ENCODE measurements around the gene CAP1. TPM values are rescaled to one million over a fixed set of nuclear protein-coding genes. Genes with fewer than 3 reads are reported as not detected.

CAP1 gene
- total and polyA plus RNA-seq, 12 donors, result 25.2 to 157 (median 55.8) TPM

DNA sequence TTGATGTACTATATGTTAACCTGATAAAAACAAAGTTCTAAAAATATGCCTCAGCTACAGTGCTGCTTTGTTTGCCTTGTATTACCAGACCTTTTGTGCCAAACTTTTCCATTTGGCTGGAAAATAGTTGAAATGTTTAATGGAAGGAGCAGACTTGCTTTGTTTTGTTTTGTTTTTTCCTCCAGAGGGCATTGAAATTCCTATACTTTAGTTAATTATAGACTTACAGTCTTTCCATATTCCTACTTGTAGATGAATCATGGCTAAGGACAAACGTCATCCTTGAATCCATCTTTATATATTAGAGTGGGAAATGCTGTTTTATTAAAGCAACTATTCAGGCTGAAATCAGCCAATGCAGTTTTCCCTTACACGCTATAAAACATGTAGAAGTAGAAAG, 6.7 kb downstream of the CAP1 start:
- Histone ChIP-seq H3K9me3 (no peaks in the 10 kb centered on the region), H3K27ac (peak overlapping the region in 1 of 10 donors; percentile 28), H3K27me3 (no peaks in the 10 kb centered on the region), H3K4me1 (peaks cover 0 to 100% (median 84%) of the 10 kb centered on the region in 9 donors), H3K36me3 (peaks cover 0 to 93% (median 0%) of the 10 kb centered on the region in 9 donors), H3K4me3 (no peak overlapping the region)
- ATAC-seq (no peak), DNase-seq (no peak)
- intact Hi-C loops (cut with DNase I), result no loop called here
- 37 to 57% methylated on average over 2 of the region's 2 CpGs for WGBS, 2 donors
- TF ChIP-seq CTCF (IDR thresholded peaks at IDR 0.05), result no peak

- ATAC-seq, result no peak
- peak overlapping the region in 1 of 10 donors; percentile 28 for H3K27ac ChIP-seq
- TF ChIP-seq CTCF (IDR thresholded peaks at IDR 0.05), result no peak
- no peaks in the 10 kb centered on the region for H3K27me3 ChIP-seq
- 89 to 90% methylated on average over 5 of the region's 5 CpGs for WGBS, 2 donors
- intact Hi-C loops (cut with DNase I), result no loop called here
- H3K36me3 ChIP-seq, result peaks cover 0 to 92% (median 0%) of the 10 kb centered on the region in 9 donors
- peaks cover 0 to 100% (median 82%) of the 10 kb centered on the region in 9 donors for H3K4me1 ChIP-seq
- no peak overlapping the region for H3K4me3 ChIP-seq
- no peak for DNase-seq
- no peaks in the 10 kb centered on the region for H3K9me3 ChIP-seq
These were observed 7.2 kb downstream of the CAP1 start for GRCh38 chr1:40047769-40048168.

GRCh38 chr1:40049725-40050124, 9.2 kb downstream of the CAP1 start:
- intact Hi-C loops (cut with DNase I), result no loop called here
- no peak for TF ChIP-seq CTCF (IDR thresholded peaks at IDR 0.05)
- DNase-seq, result no peak
- peak overlapping the region in 5 of 10 donors; percentile 18 to 60 (median 32) for H3K27ac ChIP-seq
- H3K36me3 ChIP-seq, result peaks cover 0 to 81% (median 0%) of the 10 kb centered on the region in 9 donors
- 40 to 49% methylated on average over 2 of the region's 2 CpGs for WGBS, 2 donors
- H3K27me3 ChIP-seq, result no peaks in the 10 kb centered on the region
- H3K4me3 ChIP-seq, result no peak overlapping the region
- no peaks in the 10 kb centered on the region for H3K9me3 ChIP-seq
- peaks cover 0 to 100% (median 79%) of the 10 kb centered on the region in 9 donors for H3K4me1 ChIP-seq
- peak in 5 of 8 donors; percentile 11 to 46 (median 25) for ATAC-seq

DNA sequence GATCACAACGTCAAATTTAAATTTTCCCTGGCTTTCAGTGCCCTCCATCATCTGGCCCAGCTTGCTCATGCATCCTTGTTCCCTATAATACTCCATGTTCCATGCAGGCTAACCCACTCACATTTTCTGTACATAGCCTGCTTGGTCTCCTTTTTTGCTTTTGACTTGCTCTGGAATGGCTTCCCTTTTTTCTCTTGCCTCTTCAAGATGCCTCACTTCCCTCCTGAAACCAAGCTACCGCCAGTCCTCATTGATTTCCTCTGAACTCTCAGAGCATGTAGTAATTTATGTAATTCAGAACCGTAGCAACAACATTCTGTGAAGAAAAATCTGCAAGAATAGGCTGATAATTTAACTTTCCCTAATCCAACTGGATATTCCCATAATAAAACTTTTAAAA, 10.3 kb downstream of the CAP1 start:
- Histone ChIP-seq H3K27ac (peak overlapping the region in 1 of 10 donors; percentile 12), H3K4me3 (no peak overlapping the region), H3K36me3 (peaks cover 0 to 82% (median 0%) of the 10 kb centered on the region in 9 donors), H3K4me1 (peaks cover 0 to 100% (median 79%) of the 10 kb centered on the region in 9 donors), H3K27me3 (no peaks in the 10 kb centered on the region), H3K9me3 (no peaks in the 10 kb centered on the region)
- intact Hi-C loops (cut with DNase I), result no loop called here
- no peak for DNase-seq
- no peak for ATAC-seq
- no peak for TF ChIP-seq CTCF (IDR thresholded peaks at IDR 0.05)
- 84 to 87% methylated on average over 3 of the region's 3 CpGs for WGBS, 2 donors
